ENCODE results near the gene WDR89. TPM values are rescaled to one million over a fixed set of nuclear protein-coding genes. Genes with fewer than 3 reads are reported as not detected.

WDR89 gene
- total RNA-seq, 1 experiment from 2014 or later: 23.6 TPM

- Histone ChIP-seq H3K36me3 (ENCODE audit: insufficient read depth, low read length, poor library complexity, severe bottlenecking) (no peaks in the 10 kb centered on the region), H3K27me3 (replicated peaks; ENCODE audit: insufficient read depth, low read depth, low read length, poor library complexity) (no peaks in the 10 kb centered on the region), H3K9me3 (ENCODE audit: low read depth, low read length, poor library complexity, severe bottlenecking) (no peaks in the 10 kb centered on the region), H3K4me1 (ENCODE audit: insufficient read depth, low read length, poor library complexity, severe bottlenecking) (no peaks in the 10 kb centered on the region), H3K27ac (ENCODE audit: low read depth, low read length, poor library complexity, severe bottlenecking) (no peak overlapping the region), H3K4me3 (ENCODE audit: low read depth, low read length, poor library complexity, severe bottlenecking) (no peak overlapping the region)
- intact Hi-C loops (cut with micrococcal nuclease; ENCODE audit: unreplicated experiment): no loop called here
- POLR2A ChIA-PET (ENCODE audit: low non-redundant PET): no interaction called here
- no TSS peak for BruUV-seq (replicated peaks)
- DNase-seq (ENCODE audit: low spot score): no peak
- no peak for TF ChIP-seq CTCF (conservative IDR thresholded peaks at IDR 0.05; ENCODE audit: low read depth, low read length)
- no peak for TF ChIP-seq EZH2 (IDR thresholded peaks at IDR 0.05; ENCODE audit: borderline replicate concordance, low read depth, low read length, poor library complexity, severe bottlenecking)
- CTCF ChIA-PET: no interaction called here
These were observed 90.3 kb downstream of the WDR89 start for GRCh38 chr14:63551332-63551731.

GRCh38 chr14:63547798-63548335 lies 93.8 kb downstream of the WDR89 start:
- ChIA-PET CTCF (no interaction called here), POLR2A (ENCODE audit: low non-redundant PET) (interaction anchor here (0.7 kb wide), 1 partner anchor 262 kb away, joined by 3 read pairs; no protein-coding TSS in a partner anchor)
- no peaks in the 10 kb centered on the region for H3K4me1 ChIP-seq (ENCODE audit: insufficient read depth, low read length, poor library complexity, severe bottlenecking)
- no peaks in the 10 kb centered on the region for H3K36me3 ChIP-seq (ENCODE audit: insufficient read depth, low read length, poor library complexity, severe bottlenecking)
- no peak for DNase-seq (ENCODE audit: low spot score)
- no TSS peak for BruUV-seq (replicated peaks)
- H3K9me3 ChIP-seq (ENCODE audit: low read depth, low read length, poor library complexity, severe bottlenecking): no peaks in the 10 kb centered on the region
- no peaks in the 10 kb centered on the region for H3K27me3 ChIP-seq (replicated peaks; ENCODE audit: insufficient read depth, low read depth, low read length, poor library complexity)
- intact Hi-C loops (cut with micrococcal nuclease; ENCODE audit: unreplicated experiment): no loop called here
- H3K4me3 ChIP-seq (ENCODE audit: low read depth, low read length, poor library complexity, severe bottlenecking): no peak overlapping the region
- TF ChIP-seq CTCF (conservative IDR thresholded peaks at IDR 0.05; ENCODE audit: low read depth, low read length) (no peak), EZH2 (IDR thresholded peaks at IDR 0.05; ENCODE audit: borderline replicate concordance, low read depth, low read length, poor library complexity, severe bottlenecking) (no peak)
- H3K27ac ChIP-seq (ENCODE audit: low read depth, low read length, poor library complexity, severe bottlenecking): no peak overlapping the region

Other genes with a start within 250 kb of the WDR89 start
- gene PPP2R5E, start 98.5 kb downstream of the WDR89 start, total RNA-seq (2021): 64.3 and 66.0 TPM in 2 replicates
- gene SGPP1, start 86.2 kb upstream of the WDR89 start, total RNA-seq (2021): 12.8 and 13.5 TPM in 2 replicates
- gene SYNE2, start 211.1 kb upstream of the WDR89 start, total RNA-seq (2021): 68.2 and 79.9 TPM in 2 replicates

All from A673 (cell line).